ENCODE data around the gene XPA. TPM values are rescaled to one million over a fixed set of nuclear protein-coding genes. Genes with fewer than 3 reads are reported as not detected.

Gene XPA
- polyA plus RNA-seq, 3 donors = 35.0 to 39.2 (median 38.7) TPM

DNA sequence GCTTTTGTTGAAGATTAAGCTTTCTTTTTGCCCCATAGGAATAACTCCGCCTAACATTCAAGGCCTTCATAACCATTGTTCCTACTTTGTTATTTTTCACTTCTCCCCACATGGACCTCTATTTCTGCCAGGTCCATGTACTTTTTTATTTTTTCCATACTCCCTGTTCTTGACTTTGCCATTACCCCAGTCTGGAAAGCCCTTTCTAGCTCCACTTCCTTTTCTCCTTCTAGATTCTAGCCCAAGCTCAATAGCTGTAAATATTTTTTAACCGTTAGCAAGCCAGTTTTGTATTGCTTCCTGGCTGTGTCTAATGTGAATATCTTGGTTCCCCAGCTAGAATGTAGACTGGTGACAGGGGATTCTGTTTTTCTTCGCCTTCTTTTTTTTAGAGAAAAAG is 37.4 kb downstream of the XPA start:
- DNase-seq (ENCODE audit: low read depth in 3 of 3, low spot score in 2 of 3) = no peak

DNA sequence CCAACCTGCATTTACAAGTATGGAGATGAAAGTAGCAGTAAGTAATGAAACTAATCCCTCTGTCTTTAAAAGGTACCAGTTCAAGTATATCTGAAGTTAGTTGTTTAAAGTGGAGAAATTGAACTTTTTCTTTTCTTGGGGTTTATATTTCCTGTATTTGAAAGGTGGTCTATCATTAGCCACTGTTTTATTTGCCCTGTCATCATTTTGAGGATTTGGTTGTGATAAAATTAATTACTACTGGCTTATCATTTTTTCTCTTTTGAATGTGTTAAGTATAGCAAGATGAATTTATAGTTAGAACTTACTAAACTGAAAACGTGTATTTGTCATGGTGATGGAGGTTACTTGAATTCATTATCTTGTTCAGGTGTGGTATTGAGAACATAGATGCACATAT is 38.4 kb downstream of the XPA start:
- no peak for DNase-seq (ENCODE audit: low read depth in 3 of 3, low spot score in 2 of 3)

DNA sequence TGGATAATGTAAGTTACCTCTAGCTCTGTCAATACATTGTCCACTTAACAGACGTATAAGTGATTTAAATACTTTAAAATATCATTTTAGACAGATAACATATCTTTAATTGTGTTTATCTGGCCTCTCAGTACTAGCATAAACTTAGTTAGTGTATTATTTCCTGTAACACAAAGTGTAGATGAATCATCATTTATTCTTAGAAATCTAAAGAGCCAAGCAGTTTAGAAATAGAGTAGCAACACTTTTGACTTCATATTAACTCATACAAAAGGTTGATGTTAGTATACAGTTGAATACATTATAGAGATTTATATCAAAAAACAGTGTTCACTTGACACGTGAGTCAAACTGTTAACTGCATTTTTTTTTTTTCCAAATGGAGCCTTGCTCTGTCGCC is 45.5 kb downstream of the XPA start:
- no peak for DNase-seq (ENCODE audit: low read depth in 3 of 3, low spot score in 2 of 3)

DNA sequence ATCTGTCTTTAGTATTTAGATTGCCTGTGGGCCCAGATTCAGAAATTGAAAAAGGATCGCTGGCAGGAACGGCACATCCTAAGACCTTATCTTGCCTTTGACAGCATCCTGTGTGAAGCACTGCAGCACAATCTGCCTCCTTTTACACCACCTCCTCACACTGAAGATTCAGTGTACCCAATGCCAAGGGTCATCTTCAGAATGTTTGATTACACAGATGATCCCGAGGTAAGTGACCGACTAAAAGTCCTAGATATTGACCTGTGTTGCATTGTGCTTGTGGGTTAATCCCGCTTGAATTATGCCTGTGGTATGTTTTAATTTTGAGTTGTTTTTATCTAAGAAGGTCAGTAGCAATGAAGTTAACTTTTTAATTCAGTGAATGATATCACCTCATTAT is 49.1 kb downstream of the XPA start:
- no peak for DNase-seq (ENCODE audit: low read depth in 3 of 3, low spot score in 2 of 3)

DNA sequence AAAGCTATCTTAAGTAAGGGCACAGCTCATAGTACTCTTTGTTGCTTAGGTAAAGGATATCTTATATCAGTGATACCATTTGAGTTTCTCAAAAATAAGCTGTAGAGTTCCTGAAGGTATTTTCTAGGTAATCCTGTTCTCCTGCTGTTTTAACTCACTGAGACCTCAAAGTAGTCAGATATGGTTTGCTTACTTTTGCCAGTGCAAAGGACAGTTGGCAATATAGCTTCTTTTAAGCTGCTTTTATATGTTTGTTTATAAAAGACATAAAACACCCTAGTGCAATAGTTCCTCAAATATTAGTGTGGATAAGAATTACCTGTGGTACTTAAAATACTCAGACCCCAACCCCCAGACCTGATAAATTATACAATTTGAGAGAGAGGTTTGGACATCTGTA is 51.4 kb downstream of the XPA start:
- no peak for DNase-seq (ENCODE audit: low read depth in 3 of 3, low spot score in 2 of 3)

DNA sequence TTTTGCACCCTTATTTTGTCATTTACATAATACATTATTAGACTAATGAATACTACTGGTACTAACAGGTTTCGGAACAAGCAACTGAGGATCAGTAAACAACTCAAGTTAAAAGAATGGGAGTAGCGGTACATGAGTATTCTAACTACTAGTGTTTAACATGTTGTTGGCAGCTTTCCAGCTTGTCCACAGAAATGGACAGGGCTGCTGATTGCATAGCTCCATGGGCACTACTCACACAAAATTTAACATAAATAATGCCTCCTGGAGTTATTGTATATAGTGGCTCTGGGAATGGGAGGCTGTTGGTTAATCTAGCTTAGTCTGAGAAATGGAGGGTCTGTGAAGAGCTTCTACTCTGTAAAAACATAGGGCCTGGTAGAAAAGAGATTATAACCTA is 56.8 kb downstream of the XPA start:
- no peak for DNase-seq (ENCODE audit: low read depth in 3 of 3, low spot score in 2 of 3)

DNA sequence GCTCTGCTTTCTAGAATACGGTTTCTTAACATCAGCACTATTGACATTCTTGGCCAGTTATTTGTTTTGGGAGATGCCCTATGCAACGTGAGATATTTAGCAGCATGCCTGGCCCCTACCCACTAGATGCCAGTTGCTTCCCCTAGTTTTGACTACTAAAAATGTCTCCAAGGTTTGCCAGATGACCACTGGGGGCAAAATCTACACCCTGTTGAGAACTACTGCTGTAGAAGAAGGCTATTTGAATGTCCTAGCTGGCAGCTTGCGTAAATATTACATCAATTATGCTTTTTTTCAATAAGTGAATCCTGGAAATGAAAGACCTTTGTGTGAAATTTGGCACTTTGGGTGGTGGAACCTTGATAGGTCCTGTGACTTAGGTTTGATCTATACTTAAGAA is 58.5 kb downstream of the XPA start:
- DNase-seq (ENCODE audit: low read depth in 3 of 3, low spot score in 2 of 3) = no peak

DNA sequence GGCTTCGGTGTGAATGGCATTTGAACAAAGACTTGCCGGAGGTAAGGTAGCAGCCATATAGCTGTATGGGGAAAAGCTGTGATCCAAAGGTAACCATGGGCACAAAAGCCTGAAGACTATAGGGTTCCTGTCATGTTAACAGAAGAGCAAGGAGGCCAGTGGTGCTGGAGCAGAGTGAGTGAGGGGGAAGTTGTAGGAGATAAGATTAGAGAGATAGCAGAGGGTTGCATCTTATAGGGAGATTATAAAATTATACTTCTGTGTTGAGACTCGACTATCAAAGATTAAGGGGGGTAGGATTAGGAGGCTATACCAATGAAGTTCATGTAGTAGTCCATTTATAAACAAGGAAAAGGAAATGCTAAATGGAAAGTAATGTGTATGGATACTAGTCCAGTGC is 60.2 kb downstream of the XPA start:
- no peak for DNase-seq (ENCODE audit: low read depth in 3 of 3, low spot score in 2 of 3)

DNA sequence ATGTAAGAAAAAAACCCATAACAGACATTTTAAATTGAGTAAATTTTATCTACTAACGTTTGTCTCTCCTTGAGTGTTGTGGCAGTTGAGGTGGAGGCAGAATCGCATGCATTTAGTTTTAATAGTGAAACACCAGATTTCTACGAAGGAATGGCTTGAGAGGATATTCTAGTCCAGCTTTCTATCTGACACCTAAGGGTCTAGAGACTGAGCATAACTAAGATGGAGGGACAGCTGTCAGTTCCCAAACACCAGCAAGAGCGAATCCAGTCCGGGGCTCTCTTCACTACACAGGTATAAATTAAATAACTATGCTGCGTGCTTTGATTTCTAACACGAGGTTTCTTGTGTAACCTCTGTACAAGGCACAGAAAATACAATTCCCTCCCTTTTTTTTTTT is 62.1 kb downstream of the XPA start:
- DNase-seq (ENCODE audit: low read depth in 3 of 3, low spot score in 2 of 3) = no peak

DNA sequence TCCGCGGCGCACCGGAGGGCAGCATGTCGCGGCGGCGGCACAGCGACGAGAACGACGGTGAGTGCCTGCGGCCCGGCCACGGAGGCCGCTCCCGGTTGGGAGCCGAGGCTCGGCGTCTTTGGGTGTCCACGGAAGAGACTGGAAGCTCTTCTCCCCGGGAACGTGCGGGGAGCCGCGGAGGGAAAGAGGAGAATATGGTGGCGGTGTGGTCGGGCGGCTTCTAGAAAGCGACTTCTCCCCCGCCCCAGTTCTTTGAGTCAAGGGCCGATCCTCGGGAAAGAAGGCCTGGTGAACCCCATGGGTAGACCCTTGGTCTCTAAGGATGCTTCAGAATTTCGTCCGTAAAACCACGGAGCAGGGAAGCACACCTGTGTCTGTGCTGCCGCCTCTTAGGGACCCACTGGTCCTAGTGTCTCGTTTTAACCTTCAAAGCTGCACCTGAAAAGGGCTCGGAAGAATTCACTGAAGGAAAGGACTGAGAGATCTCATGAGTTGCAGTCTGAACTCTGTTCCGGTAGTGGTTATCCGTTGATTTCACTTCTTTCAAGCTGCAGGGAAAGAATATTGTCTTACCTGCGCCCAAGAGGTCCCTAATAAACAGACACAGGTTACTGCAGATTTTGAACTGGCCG is 63.2 kb downstream of the XPA start:
- peak in 2 of 3 donors; percentile 6 to 8 for DNase-seq (ENCODE audit: low read depth in 3 of 3, low spot score in 2 of 3)

DNA sequence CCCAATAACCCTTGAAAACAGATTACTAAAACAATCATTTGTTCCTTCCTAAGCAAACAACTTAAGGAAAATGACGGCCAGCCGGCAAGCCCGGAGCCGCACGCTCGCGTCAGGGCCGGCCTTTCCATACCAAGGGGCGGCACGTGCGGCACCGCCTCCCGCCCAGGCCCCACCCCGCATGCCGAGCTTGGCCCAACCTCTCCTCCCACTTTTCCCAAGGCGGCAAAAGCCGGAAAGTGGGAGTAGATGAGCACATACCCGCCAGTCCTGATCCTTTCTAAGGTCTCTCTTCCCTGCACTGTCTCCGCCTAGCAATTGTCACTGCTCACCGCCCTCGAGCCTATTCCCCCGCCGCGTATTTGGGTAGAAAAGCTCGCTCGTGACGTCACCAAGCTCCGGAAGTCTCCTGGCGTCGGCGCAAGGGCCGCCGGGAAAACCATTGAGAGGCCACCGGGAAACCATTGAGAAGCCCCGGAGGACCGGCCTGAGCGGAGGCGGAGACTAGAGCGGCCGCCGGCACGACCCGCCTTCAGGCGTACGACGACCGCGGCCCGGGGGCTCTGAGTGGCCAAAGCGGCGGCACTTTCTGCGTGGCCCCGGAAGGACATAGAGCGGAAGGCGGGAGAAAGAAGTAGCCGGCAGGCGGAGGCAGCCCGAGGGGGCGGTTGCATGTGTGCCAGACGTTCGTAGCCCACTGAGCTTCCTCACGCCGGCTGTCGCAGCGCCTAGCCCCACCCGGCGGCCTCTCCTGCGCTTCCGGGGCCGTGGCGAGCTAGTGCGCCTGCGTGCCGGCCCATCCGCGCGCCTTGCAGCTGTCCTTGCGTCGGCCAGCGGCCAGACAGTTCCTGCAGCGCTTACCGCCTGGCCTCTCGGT is 63.9 kb downstream of the XPA start, which contains the start of the genes NCBP1 and TSTD2:
NCBP1 (plus strand) TSS at position 837 of the 874 bp plus-strand sequence. CDS start 61 bp downstream, outside the sequence.
TSTD2 (minus strand) TSS at position 384 of the 874 bp plus-strand sequence. CDS start 5,806 bp downstream, outside the sequence.
- peak; percentile 93 to 97 (median 96) for DNase-seq (ENCODE audit: low read depth in 3 of 3, low spot score in 2 of 3)

DNA sequence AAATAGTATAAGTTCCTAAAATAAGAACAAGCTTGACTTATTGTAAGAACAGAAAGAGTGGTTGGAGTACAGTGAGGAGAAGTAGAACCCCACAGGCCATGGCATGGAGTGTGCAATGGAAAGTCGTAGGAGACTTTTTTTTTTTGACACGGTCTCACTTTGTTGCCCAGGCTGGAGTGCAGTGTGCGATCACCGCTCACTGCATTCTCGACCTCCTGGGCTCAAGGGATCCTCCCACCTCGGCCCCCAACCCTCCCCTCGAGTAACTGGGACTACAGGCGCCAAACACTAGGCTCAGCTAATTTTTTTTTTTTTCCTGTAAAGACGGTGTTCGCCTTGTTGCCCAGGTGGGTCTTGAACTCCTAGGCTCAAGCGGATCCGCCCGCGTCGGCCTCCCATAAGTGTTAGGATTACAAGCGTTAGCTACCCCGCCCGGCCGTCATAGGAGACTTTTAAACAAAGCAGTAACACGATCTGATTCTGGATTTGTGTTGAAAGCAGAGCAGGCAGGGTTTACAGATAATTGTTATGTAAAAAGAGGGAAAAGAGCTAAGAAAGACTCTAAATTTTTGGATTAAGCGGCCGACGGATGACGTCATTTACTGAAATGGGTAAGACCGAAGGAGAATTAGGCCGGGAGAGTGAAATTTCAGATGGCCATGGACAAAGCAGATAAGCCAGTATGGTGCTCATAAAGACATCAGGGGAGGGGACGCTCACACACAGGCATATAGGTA is 64.7 kb downstream of the XPA start:
- peak; percentile 67 to 89 (median 67) for DNase-seq (ENCODE audit: low read depth in 3 of 3, low spot score in 2 of 3)

DNA sequence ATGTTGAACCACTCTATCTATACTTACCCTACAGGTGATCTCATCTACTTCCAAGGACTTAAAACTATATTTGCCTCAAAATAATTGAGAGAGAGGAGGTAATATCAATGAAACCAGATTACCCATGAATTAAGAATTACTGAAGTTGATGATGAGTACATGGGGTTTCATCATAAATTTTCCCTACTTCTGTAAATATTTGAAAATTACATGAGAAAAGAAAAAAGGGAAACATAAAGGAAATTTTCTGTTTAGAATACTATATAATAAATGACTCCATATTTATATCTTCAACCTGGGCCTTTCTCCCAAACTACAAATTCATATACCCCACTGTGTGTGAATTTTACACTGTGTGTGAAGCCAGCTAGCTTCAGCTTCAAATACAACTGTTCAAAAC is 66.5 kb downstream of the XPA start:
- no peak for DNase-seq (ENCODE audit: low read depth in 3 of 3, low spot score in 2 of 3)

DNA sequence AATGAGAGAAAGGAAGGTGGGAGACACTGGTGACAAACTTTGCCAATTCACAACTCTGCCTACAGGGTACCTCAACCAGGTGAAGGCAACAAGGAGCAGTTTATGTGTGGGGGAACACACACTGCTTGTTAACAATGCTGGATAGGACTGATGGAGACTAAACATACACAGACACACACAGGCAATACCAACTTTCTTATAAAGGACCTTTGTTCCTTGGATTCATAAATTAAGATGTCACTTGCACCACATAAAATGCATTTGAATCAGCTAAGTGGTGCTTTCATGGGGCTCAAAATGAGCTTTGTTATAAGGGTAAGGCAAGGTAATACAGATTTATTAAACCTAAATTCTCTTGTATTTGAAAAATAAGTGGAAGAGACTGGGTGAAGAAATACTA is 68.0 kb downstream of the XPA start:
- DNase-seq (ENCODE audit: low read depth in 3 of 3, low spot score in 2 of 3) = no peak

DNA sequence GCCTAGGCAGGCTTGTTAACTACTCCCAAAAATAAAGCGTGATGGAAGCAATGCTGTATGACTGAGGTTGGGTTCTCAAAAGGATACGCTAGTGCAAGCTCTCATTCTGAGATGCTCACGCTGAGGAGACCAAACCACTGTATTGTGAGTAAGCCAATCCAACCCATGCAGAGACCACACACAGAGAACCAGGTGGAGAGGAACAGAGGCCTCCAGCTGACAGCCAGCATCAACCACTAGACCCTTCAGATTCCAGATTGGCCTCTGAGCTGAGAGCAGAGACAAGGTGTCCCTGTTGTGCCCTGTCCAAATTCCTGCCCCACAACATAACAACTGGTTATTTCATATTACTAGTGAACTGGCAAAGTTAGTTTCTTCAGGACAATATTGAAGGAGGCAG is 68.5 kb downstream of the XPA start:
- no peak for DNase-seq (ENCODE audit: low read depth in 3 of 3, low spot score in 2 of 3)

DNA sequence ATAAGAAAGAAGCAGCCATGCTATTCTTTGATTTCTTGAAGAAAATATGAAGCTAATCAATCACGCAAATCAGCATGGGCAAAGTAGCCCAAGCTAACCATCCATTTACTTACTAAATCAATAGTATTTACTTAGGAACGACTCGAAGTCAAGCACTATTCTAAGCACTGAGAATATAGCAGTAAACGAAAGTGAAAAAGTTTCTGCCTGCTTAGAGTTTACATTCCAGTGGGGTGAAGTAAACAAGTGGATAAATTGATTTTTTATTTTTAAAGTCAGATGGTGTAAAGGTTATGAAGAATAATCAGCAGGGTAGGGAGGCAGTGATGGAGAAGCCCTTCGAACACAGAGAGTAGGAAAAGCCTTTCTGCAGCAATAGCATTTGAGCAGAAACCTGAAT is 69.5 kb downstream of the XPA start:
- no peak for DNase-seq (ENCODE audit: low read depth in 3 of 3, low spot score in 2 of 3)

DNA sequence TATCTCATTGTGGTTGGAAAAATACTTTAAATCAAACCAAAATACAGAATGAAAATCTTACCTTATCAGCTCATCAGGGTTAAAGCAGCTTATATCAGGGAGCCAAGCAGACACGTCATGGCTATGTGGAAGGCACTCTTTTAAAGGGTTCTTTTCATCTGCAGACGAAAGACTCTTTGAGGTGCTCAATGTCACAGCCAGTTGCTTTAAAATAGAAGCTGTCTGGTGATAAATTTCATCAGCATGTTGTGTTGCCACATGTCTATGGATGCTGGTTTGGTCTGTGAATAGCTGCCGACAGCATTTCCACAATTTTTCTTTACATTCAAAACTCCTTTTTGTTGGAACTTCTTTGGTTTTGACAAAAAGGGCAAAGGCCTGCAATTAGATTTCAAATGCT is 71.5 kb downstream of the XPA start:
- no peak for DNase-seq (ENCODE audit: low read depth in 3 of 3, low spot score in 2 of 3)

All from right renal cortex interstitium (tissue), 3 donors.